Right atrium auricular region (tissue), 2 donors: ENCODE data around the gene PDE4A. TPM values are rescaled to one million over a fixed set of nuclear protein-coding genes. Genes with fewer than 3 reads are reported as not detected.

Source experiments
- DNase-seq: peaks from one replicate; pipeline ENCODE4 v3.0.0-alpha.2; 2019; ENCODE audit warnings: low spot score
- H3K27ac ChIP-seq, 2 donors: fragments of 200-600 bp; sonication (generic); 1 replicate in 1 of 2; 2 replicates in 1 of 2; pipeline ENCODE4 v1.5.1; 2016 to 2019
- H3K27me3 ChIP-seq, 2 donors: fragments of 200-600 bp; sonication (generic); one replicate each; pipeline versions ENCODE4 v1.5.1 to v1.6.0; 2017 to 2019
- H3K36me3 ChIP-seq: fragments of 200-600 bp; sonication (generic); one replicate; pipeline ENCODE4 v1.5.1; 2016
- H3K4me1 ChIP-seq, 2 donors: fragments of 200-600 bp; sonication (generic); one replicate each; pipeline versions ENCODE4 v1.5.1 to v1.6.0; 2017 to 2019
- H3K4me3 ChIP-seq, 2 donors: fragments of 200-600 bp; sonication (generic); 1 replicate in 1 of 2; 2 replicates in 1 of 2; pipeline ENCODE4 v1.5.1; 2017 to 2019; ENCODE audit warnings: mild to moderate bottlenecking in 1 of 2, moderate library complexity in 1 of 2
- H3K9me3 ChIP-seq, 2 donors: fragments of 200-600 bp; sonication (generic); one replicate each; pipeline ENCODE4 v1.5.1; 2019
- total RNA-seq, 2 donors: library from RNA; depleted of rRNA; stranded (reverse); fragments of >200 nt; gene quantifications; one replicate each; pipeline ENCODE4 v1.1.0, GENCODE V29; 2016
- TF ChIP-seq, protein P1 (sequence below), 2 donors: fragments of 200-600 bp; sonication (generic); IDR thresholded peaks; one replicate each; pipeline ENCODE4 v1.5.1; 2019; ENCODE audit warnings: antibody characterized with exemption in 2 of 2

The PDE4A gene
- total RNA-seq, 2 donors from 2014 or later, result 9.4 to 9.9 TPM

DNA sequence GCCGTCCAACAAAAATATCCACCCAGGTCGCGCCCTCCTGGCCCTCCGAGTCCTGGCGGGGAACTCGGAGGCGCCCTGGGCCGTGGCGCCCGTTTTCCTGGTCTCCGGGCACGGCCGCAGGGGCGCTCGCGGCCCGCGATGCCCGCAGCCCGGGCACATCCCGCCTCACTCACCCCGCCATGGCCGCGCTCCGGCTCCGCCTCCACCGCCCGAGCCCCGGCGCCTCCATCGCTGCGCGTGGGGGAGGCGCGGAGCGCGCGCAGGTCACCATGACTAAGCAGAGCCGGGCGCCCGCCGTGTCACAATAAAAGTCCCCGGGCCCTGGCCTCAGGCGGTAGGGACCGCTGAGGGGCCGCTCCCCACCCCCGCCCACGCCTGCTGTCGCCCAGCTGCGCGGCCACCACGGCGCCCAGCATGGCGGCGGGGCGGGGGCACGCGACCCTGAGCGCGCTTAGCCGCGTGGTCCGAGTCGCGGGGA lies 82.2 kb downstream of the PDE4A start:
- Histone ChIP-seq H3K36me3 (peaks cover 19% of the 10 kb centered on the region), H3K4me3 (peak overlapping the region; percentile 99), H3K4me1 (peaks cover 0 to 36% of the 10 kb centered on the region in 2 donors), H3K27ac (peak overlapping the region; percentile 99), H3K9me3 (no peaks in the 10 kb centered on the region), H3K27me3 (no peaks in the 10 kb centered on the region)
- TF ChIP-seq, protein P1, sequence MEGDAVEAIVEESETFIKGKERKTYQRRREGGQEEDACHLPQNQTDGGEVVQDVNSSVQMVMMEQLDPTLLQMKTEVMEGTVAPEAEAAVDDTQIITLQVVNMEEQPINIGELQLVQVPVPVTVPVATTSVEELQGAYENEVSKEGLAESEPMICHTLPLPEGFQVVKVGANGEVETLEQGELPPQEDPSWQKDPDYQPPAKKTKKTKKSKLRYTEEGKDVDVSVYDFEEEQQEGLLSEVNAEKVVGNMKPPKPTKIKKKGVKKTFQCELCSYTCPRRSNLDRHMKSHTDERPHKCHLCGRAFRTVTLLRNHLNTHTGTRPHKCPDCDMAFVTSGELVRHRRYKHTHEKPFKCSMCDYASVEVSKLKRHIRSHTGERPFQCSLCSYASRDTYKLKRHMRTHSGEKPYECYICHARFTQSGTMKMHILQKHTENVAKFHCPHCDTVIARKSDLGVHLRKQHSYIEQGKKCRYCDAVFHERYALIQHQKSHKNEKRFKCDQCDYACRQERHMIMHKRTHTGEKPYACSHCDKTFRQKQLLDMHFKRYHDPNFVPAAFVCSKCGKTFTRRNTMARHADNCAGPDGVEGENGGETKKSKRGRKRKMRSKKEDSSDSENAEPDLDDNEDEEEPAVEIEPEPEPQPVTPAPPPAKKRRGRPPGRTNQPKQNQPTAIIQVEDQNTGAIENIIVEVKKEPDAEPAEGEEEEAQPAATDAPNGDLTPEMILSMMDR (IDR thresholded peaks at IDR 0.05), result no peak
- DNase-seq, result peak; percentile 93

DNA sequence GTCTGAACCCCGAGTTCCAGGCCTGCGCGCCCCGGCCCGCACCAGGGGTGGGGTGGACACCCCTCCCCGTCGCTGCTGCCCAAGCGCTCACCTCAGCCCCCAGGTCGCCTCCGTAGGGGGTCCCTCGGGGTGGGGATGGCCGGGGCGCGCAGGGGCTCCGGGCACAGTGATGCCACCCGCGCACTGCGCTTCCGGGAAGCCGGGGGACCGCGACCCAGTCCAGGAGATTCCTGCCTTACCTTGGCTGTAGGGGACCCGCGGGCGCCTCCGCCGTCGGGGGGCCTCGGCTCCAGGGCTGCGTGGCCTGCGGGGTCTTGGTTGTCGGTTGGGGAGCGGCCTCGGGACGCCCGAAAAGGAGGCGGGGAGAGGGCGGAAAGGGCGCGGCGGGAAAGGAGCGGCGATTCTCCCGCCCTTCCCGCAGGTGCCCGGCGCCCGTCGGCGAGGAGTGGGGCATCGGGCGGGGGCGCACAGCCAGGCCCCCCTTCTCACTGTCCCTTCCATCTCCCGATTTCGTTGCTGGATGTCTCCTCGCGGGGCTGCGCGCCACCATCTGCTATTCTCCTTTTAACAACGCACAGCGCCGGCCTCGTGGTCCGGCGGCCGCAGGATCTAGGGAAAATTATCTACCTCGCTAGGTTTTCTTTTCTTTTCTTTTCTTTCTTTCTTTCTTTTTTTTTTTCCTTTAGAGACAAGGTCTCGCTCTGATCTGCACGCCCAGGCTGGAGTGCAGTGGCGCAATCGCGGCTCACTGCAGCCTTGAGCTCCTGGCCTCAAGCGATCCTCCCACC lies 82.9 kb downstream of the PDE4A start, which contains the start of gene KEAP1:
Gene KEAP1 (minus strand): TSS at position 355 of the 788 bp plus-strand sequence. CDS start 3,323 bp downstream, outside the sequence.
- Histone ChIP-seq H3K27me3 (no peaks in the 10 kb centered on the region), H3K27ac (peak within 1 kb of the TSS; percentile 99), H3K4me1 (peaks cover 0 to 36% of the 10 kb centered on the region in 2 donors), H3K4me3 (peak within 1 kb of the TSS; percentile 99), H3K36me3 (peaks cover 18% of the 10 kb centered on the region), H3K9me3 (no peaks in the 10 kb centered on the region)
- peak; percentile 60 for DNase-seq
- TF ChIP-seq, protein P1 (IDR thresholded peaks at IDR 0.05), result no peak

DNA sequence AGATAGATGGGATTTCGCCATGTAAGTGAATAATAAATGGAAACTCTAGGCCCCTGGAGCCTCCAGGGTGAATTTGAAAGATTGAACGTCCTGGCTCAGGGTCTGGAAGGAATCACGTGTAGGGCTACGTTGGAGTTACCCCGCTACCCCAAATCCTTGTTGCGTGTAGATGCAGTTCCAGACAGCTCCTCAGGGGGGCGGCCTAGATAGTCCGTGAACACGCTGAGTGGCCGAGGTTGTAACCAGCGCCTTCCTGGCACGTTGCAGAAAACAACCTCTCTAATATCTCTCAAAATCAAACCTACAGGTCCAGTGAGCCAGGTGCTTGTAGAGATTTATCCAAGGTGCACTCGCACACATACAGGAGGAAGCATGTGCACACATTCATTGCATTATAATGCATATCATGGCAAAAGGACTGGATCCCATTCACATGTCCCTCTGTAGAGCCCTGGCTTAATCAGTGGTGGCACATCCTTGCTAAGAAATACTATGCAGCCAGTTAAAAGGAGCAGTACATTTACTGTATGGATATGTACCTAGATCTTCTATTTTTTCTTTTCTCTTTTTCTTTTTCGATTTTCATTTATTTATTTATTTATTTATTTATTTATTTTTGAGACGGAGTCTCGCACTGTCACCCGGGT lies 85.4 kb downstream of the PDE4A start:
- H3K36me3 ChIP-seq, result no peaks in the 10 kb centered on the region
- no peaks in the 10 kb centered on the region for H3K9me3 ChIP-seq
- TF ChIP-seq, protein P1 (IDR thresholded peaks at IDR 0.05), result peak; percentile 61 to 82
- H3K27me3 ChIP-seq, result no peaks in the 10 kb centered on the region
- peak; percentile 76 for DNase-seq
- no peak overlapping the region for H3K4me3 ChIP-seq
- peaks cover 0 to 11% of the 10 kb centered on the region in 2 donors for H3K4me1 ChIP-seq
- no peak overlapping the region for H3K27ac ChIP-seq

DNA sequence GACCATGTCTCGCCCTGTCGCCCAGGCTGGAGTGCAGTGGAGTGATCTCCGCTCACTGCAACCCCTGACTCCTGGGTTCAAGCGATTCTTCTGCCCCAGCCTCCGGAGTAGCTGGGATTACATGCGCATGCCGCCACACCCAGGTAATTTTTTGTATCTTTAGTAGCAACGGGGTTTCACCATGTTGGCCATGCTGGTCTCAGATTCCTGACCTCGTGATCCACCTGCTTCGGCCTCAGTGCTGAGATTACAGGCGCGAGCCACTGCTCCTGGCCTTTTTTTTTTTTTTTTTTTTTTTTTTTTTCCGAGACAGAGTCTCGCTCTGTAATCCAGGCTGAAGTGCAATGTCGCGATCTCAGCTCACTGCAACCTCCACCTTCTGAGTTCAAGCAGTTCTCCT lies 87.7 kb downstream of the PDE4A start:
- Histone ChIP-seq H3K36me3 (no peaks in the 10 kb centered on the region), H3K27me3 (no peaks in the 10 kb centered on the region), H3K4me1 (no peaks in the 10 kb centered on the region), H3K27ac (no peak overlapping the region), H3K4me3 (no peak overlapping the region), H3K9me3 (no peaks in the 10 kb centered on the region)
- no peak for DNase-seq
- TF ChIP-seq, protein P1 (IDR thresholded peaks at IDR 0.05), result no peak

DNA sequence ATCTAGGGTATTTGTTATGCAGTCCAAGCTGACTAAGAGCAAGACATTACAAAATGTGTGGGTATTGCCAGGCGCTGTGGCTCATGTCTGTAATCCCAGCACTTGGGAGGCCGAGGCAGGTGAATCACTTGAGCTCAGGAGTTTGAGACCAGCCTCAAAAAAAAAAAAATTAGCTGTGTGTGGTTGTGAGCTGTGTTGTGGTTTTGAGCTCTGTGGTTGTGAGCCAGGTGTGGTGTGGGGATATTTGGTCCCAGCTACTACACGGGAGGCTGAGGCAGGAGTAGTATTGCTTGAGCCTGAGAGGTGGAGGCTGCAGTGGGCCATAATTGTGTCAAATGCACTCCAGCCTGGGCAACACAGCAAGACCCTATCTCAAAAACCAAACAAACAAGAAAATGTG lies 88.4 kb downstream of the PDE4A start:
- Histone ChIP-seq H3K9me3 (no peaks in the 10 kb centered on the region), H3K36me3 (no peaks in the 10 kb centered on the region), H3K27ac (no peak overlapping the region), H3K4me1 (no peaks in the 10 kb centered on the region), H3K4me3 (no peak overlapping the region), H3K27me3 (peaks cover 0 to under 1% of the 10 kb centered on the region in 2 donors)
- DNase-seq, result no peak
- TF ChIP-seq, protein P1 (IDR thresholded peaks at IDR 0.05), result no peak
